ENCODE data around the gene TEX11. TPM values are rescaled to one million over a fixed set of nuclear protein-coding genes. Genes with fewer than 3 reads are reported as not detected.

TEX11 gene
- total and polyA plus RNA-seq, 10 of the 15 experiments (the other 5 are each of a cell fraction or from before 2014, with no cell fraction given), result not detected

GRCh38 chrX:70592091-70592490 lies 316.4 kb downstream of the TEX11 start:
- Histone ChIP-seq H3K9ac (ENCODE audit: control insufficient read depth, insufficient read depth, low read length) (no peak overlapping the region), H3K79me2 (ENCODE audit: control insufficient read depth, insufficient read depth, low read length) (no peaks in the 10 kb centered on the region), H3K36me3 (ENCODE audit: control insufficient read depth in 2 of 2, insufficient read depth in 2 of 2, low read length in 1 of 2) (no peaks in the 10 kb centered on the region), H3K27ac (ENCODE audit: control insufficient read depth, insufficient read depth) (no peak overlapping the region), H3K4me1 (ENCODE audit: control insufficient read depth, insufficient read depth, low read length) (no peaks in the 10 kb centered on the region), H2AFZ (ENCODE audit: control insufficient read depth, low read depth, low read length) (no peak overlapping the region), H3K27me3 (replicated peaks in 1 of 2; ENCODE audit: control insufficient read depth in 2 of 2, insufficient read depth in 2 of 2, low read length in 1 of 2) (no peaks in the 10 kb centered on the region), H4K20me1 (ENCODE audit: control insufficient read depth, insufficient read depth) (no peaks in the 10 kb centered on the region), H3K4me3 (no peak overlapping the region), H3K4me2 (ENCODE audit: control insufficient read depth, insufficient read depth) (no peak overlapping the region), H3K9me3 (replicated peaks; ENCODE audit: control insufficient read depth, insufficient read depth, low read length) (no peaks in the 10 kb centered on the region)
- in situ Hi-C loops (cut with MboI), result no loop called here
- TF ChIP-seq POLR2AphosphoS2 (IDR thresholded peaks at IDR 0.05; ENCODE audit: low read depth, low read length) (no peak), MXI1 (IDR thresholded peaks at IDR 0.05; ENCODE audit: low read depth, low read length) (no peak), LARP7 (IDR thresholded peaks at IDR 0.05) (no peak), POLR2A (IDR thresholded peaks at IDR 0.05; ENCODE audit: low read depth, low read length) (no peak), KDM1A (IDR thresholded peaks at IDR 0.05; ENCODE audit: borderline replicate concordance) (no peak), BHLHE40 (IDR thresholded peaks at IDR 0.05; ENCODE audit: borderline replicate concordance in 1 of 2, low read depth in 2 of 2, low read length in 1 of 2) (no peak), CREM (IDR thresholded peaks at IDR 0.05; ENCODE audit: low read depth) (no peak), E4F1 (IDR thresholded peaks at IDR 0.05; ENCODE audit: borderline replicate concordance, partially characterized antibody) (no peak), SRF (IDR thresholded peaks at IDR 0.05; ENCODE audit: low read depth in 2 of 2, low read length in 2 of 2) (no peak), MTA3 (IDR thresholded peaks at IDR 0.05; ENCODE audit: borderline replicate concordance, low read length) (no peak), MYB (IDR thresholded peaks at IDR 0.05; ENCODE audit: borderline replicate concordance, low read depth, low read length) (no peak), ASH2L (IDR thresholded peaks at IDR 0.05; ENCODE audit: borderline replicate concordance, low read depth) (no peak), TBL1XR1 (IDR thresholded peaks at IDR 0.05; ENCODE audit: low read depth, low read length) (no peak), ZNF207 (IDR thresholded peaks at IDR 0.05; ENCODE audit: borderline replicate concordance) (no peak), CHD1 (IDR thresholded peaks at IDR 0.05; ENCODE audit: low read depth, low read length) (no peak), CBX5 (IDR thresholded peaks at IDR 0.05; ENCODE audit: low read depth) (no peak), EGR1 (IDR thresholded peaks at IDR 0.05; ENCODE audit: borderline replicate concordance in 1 of 2, low read depth in 2 of 2, low read length in 2 of 2) (no peak), CEBPB (IDR thresholded peaks at IDR 0.05; ENCODE audit: borderline replicate concordance in 1 of 2, low read depth in 2 of 2, low read length in 2 of 2) (no peak), E2F8 (IDR thresholded peaks at IDR 0.05; ENCODE audit: low read depth, partially characterized antibody) (no peak), NFYA (IDR thresholded peaks at IDR 0.05; ENCODE audit: borderline replicate concordance, low read depth, low read length) (no peak)
- 0% methylated on average over 1 of the region's 1 CpG for WGBS (ENCODE audit: insufficient coverage, insufficient replicate concordance, low lambda C conversion rate, missing lambda C conversion rate)
- ChIA-PET RAD21 (ENCODE audit: unreplicated experiment) (no interaction called here), SMC1A (ENCODE audit: uncharacterized antibody, unreplicated experiment) (interaction anchor here (1.3 kb wide), 1 partner anchor 19 kb away, joined by 3 read pairs; no protein-coding TSS in a partner anchor), CTCF (no interaction called here), POLR2A (no interaction called here)
- ATAC-seq, result no peak
- no peak for FAIRE-seq
- intact Hi-C loops (cut with micrococcal nuclease; ENCODE audit: unreplicated experiment), result no loop called here
- no TSS peak for BruUV-seq (replicated peaks)
- DNase-seq (ENCODE audit: low read depth, low spot score), result no peak

Measured in GM12878 (cell line).